EL (cell line): Measurements from ENCODE around the gene PPP1CA.

ENCODE experiments used
- DNase-seq: peaks from one replicate; pipeline ENCODE4 v3.0.0-alpha.2; 2016

PPP1CA gene

DNA sequence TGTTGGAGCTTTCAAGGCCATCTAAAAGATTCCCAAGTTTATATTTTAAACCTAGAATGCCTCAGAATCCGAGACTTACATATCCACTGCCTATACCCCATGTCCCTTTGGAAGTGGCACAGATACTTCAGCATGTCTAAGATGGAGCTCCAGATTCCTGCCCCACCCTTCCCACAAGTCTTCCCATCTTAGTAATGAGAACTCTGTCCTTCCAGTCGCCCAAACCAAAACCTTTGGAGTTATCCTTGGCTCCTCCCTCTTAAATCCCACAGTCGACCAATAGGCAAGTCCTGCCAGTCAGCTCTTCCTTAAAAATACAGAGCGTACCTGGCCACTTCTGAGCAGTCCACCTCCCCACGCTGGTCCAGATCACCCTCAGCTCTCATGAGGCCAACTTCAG, 52.6 kb downstream of the PPP1CA start:
- no peak for DNase-seq
